Erythroblast (primary cell): Measurements from ENCODE around the gene CDHR2.

Source experiments
- GATA1 ChIP-seq: IDR thresholded peaks from 2 replicates; pipeline ENCODE4 v1.6.1; 2011; ENCODE audit warnings: low read depth, mild to moderate bottlenecking, control low read depth, low read length, moderate library complexity
- POLR2A ChIP-seq: IDR thresholded peaks from 2 replicates; pipeline ENCODE4 v1.6.1; 2011; ENCODE audit warnings: mild to moderate bottlenecking, low read length

GRCh38 chr5:176545737-176546509, 3.2 kb upstream of the CDHR2 start:
- TF ChIP-seq POLR2A (no peak), GATA1 (no peak)
